LNCaP clone FGC (cell line): ENCODE data around the gene SYF2.
A peak's percentile ranks its signal among the peaks of the same experiment; 100 is the strongest.
"Not testable (repeated sequence)": the region's sequence is repeated elsewhere in the genome, so short reads cannot be mapped to it uniquely, and the experiment has no call there.

Experiments
- DNase-seq: peaks from one replicate; pipeline ENCODE4 v3.0.0-alpha.2; 2011; ENCODE audit warnings: low read depth
- H3K4me3 ChIP-seq: 2 replicates; pipeline ENCODE4 v1.5.1; 2011; ENCODE audit warnings: mild to moderate bottlenecking, low read depth, low read length, control low read depth
- CTCF ChIP-seq: IDR thresholded peaks from 2 replicates; pipeline ENCODE4 v1.5.1; 2012; ENCODE audit warnings: mild to moderate bottlenecking; ENCODE audit not compliant: control insufficient read depth, insufficient read depth; ENCODE audit errors: extremely low read depth

SYF2 gene

GRCh38 chr1:25238046-25238445, 5.7 kb upstream of the SYF2 start:
- no peak for DNase-seq

DNA sequence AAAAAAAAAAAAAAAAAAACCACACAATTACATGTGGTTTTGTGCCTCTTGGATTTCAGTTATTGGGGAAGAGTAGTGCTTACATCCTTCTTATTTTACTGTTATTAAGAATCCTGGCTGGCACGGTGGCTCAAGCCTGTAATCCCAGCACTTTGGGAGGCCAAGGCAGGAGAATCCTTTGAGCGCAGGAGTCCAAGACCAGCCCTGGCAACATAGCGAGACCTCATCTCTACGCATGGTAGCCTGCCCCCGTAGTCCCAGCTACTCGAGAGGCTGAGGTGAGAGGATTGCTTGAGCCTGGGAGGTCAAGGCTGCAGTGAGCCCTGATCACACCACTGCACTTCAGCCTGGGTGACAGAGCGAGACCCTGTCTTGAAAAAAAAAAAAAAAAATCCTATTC, 4.0 kb upstream of the SYF2 start:
- not testable (repeated sequence) for DNase-seq, H3K4me3 ChIP-seq

More at GRCh38 chr1:25238046-25238445, 5.7 kb upstream of the SYF2 start:
- no peak for TF ChIP-seq CTCF
- H3K4me3 ChIP-seq = no peak overlapping the region

- not testable (repeated sequence) for H3K4me3 ChIP-seq, DNase-seq
Observed at GRCh38 chr1:25235411-25235810, 3.1 kb upstream of the SYF2 start.

DNA sequence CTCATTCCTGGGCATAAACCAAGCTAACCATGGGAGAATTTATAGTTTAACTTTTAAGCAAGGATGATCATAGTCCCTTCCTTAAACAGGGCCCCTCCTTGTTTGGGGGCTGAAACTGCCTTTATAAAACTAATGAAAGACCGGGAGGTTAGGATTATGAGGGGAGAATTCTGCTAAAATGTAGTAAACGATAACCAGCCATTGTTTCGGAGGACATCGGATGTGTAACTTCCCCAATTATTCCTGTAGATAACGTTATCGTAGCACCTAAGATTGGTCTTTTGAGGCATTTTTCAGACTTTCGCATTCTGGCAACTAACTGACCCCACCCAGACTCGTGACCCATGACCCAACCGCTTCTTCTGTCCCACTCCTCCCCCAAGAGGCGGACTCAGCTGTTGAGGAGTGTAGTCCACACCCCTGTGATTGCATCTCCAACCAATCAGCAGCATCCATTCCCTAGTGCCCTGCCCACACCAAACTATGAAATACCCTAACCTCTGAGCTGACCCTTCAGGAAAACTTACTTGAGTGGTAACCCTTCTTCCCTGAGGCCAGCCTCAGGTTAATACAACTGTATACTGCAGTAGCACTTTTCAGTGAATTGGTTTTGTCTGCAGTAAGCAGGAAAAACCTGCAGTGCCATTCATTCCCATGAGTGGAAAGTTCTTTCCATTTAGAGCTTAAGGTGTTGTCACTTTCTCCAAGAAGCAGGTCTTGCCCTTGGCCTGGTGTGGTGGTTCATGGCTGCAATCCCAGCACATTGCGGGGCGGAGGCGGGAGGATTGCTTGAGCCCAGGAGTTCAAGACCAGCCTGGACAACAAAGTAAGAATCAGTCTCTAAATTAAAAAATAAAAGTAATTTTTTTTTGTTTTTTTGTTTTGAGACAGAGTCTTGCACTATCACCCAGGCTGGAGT, 823 bp upstream of the SYF2 start:
- no peak for TF ChIP-seq CTCF
- DNase-seq = peak; percentile 62

DNA sequence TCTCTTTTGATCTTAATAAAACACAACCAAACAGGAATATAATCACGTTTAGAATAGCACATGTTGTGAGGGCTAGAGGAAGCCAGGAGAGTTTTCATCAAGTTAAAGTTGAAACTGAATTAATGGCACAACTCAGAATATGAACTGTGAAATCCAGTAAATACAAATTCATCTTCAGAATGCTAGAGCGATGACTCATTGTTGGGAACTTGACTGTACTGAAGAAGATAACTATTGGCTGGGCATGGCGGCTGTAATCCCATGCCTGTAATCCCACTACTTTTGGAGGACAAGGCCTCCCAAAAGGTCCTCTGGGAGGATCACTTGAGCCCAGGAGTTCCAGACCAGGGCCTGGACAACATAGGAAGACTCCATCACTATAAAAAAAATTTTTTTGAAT, 8.8 kb downstream of the SYF2 start:
- DNase-seq = no peak
- TF ChIP-seq CTCF = no peak
- H3K4me3 ChIP-seq = no peak overlapping the region

More for the DNA sequence above, 823 bp upstream of the SYF2 start:
- peak overlapping the region; percentile 84 for H3K4me3 ChIP-seq

DNA sequence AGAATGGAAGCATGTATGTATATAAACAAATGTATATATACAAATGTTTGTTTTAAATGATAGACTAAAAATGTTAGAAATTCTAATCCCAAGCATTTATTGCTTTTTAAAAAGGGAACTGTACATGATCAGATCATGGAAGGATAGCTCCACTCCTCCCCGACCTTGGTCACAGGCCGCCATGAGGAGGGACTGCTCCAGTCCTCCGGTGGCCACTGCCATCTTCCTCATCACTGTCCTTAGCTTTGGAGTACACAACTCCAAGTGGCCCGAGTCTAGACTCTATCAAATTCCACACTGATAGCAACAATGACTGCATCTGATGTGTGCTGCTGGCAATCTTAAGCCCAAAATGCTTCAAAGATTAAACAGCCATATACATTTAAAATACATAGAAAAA, 9.7 kb downstream of the SYF2 start:
- no peak for DNase-seq
- H3K4me3 ChIP-seq = no peak overlapping the region
- TF ChIP-seq CTCF = no peak

DNA sequence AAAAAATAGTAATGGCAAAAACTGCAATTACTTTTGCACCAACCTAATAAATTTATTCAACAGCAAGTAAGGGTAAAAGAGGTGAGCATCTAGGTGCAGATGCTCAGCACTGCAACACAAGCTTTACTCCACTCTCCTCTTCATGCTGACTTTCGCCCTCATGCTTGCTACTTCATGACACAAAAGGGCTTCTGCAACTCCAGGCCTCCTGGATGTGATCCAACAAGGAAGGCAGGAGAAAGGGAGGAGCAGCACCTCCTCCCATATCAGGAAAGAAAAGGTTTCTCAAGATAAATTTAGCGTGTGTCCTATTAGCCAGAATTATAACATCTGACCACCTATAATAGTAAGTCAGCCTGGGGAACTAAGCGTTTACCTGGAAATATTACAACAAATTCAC, 11.6 kb downstream of the SYF2 start:
- no peak for DNase-seq
- TF ChIP-seq CTCF = no peak
- H3K4me3 ChIP-seq = no peak overlapping the region

DNA sequence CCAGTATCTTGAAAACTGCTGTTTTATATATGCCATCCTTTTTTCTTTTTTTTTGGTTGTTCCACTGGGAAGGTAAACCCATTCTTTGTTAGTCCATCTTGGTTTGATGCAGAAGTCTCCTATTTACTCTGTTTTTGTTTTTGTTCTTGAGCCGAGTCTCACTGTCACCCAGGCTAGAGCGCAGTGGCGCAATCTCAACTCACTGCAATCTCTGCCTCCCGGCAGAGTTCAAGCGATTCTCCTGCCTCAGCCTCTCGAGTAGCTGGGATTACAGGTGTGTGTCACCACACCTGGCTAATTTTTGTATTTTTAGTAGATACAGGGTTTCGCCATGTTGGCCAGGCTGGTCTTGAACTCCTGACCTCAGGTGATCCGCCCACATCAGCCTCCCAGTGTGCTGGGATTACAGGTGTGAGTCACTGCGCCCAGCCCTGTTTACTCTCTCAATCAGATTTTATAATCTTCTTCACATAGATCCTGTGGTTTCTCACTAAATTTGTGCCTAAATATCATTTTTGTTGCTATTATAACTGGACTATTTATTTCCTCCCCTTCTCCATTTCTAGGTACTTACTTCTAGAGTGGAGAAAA, 12.5 kb downstream of the SYF2 start:
- no peak for DNase-seq

More for the DNA sequence above, 12.5 kb downstream of the SYF2 start:
- no peak overlapping the region for H3K4me3 ChIP-seq
- no peak for TF ChIP-seq CTCF
